ENCODE data around the gene RIIAD1. TPM values are rescaled to one million over a fixed set of nuclear protein-coding genes. Genes with fewer than 3 reads are reported as not detected.
"Not testable (repeated sequence)": the region's sequence is repeated elsewhere in the genome, so short reads cannot be mapped to it uniquely, and the experiment has no call there.

The RIIAD1 gene, protein sequence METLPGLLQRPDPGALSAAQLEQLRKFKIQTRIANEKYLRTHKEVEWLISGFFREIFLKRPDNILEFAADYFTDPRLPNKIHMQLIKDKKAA
- 0.51 and 1.2 TPM in 2 replicates for total RNA-seq
- long read RNA-seq, result 0 reads

DNA sequence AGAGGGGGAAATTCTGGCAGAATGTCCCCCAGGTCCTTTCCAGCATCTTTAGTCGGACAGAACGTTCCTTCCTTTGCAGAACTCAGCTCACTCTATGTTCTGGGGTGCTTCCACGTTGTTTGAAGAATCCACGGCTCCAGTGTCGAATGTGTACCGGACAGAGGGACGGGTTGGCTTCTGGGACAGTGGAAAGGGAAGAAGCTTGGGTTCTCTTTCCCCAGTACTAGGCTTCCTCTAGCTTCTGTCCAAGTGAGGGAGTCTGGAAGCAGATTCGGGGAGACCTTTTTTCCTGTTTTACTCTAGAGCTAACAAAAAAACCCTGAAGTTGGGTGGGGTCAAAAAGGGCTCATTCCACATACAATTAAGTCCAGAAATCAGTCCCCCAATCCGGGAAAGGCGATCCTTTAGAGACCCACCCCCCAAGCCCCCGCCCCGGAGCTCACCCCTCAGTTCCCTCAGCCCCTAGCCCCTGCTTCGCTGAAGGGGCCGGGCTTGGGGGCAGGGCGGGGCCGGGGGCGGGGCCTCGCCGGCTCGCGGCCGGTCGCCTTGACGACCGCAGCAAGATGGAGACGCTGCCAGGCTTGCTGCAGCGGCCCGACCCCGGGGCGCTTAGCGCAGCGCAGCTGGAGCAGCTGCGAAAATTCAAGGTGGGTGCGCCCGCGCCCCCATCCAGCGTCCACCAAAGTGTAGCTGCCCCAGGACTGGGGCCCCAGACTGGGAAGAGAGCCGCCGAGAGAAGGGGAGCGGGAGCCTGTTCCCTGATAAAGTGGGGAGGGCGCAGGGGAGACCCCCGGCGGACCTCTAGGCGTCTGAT, at the start of gene RIIAD1:
RIIAD1 (plus strand) TSS at position 549 of the 814 bp plus-strand sequence; CDS start at position 564, 15 bp downstream.
- H3K27ac Mint-ChIP-seq, result no peak within 1 kb of the TSS
- no peak for DNase-seq (ENCODE audit: low spot score, unreplicated experiment)
- H3K36me3 Mint-ChIP-seq (ENCODE audit: insufficient read depth), result no peaks in the 10 kb centered on the region
- TF ChIP-seq, protein P1, sequence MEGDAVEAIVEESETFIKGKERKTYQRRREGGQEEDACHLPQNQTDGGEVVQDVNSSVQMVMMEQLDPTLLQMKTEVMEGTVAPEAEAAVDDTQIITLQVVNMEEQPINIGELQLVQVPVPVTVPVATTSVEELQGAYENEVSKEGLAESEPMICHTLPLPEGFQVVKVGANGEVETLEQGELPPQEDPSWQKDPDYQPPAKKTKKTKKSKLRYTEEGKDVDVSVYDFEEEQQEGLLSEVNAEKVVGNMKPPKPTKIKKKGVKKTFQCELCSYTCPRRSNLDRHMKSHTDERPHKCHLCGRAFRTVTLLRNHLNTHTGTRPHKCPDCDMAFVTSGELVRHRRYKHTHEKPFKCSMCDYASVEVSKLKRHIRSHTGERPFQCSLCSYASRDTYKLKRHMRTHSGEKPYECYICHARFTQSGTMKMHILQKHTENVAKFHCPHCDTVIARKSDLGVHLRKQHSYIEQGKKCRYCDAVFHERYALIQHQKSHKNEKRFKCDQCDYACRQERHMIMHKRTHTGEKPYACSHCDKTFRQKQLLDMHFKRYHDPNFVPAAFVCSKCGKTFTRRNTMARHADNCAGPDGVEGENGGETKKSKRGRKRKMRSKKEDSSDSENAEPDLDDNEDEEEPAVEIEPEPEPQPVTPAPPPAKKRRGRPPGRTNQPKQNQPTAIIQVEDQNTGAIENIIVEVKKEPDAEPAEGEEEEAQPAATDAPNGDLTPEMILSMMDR (IDR thresholded peaks at IDR 0.05; ENCODE audit: unreplicated experiment), result no peak
- H3K9me3 Mint-ChIP-seq (ENCODE audit: low read depth), result no peaks in the 10 kb centered on the region
- H3K4me1 Mint-ChIP-seq (ENCODE audit: low read depth), result peaks cover 21% of the 10 kb centered on the region
- peak within 1 kb of the TSS; percentile 64 for H3K4me3 Mint-ChIP-seq (ENCODE audit: low read depth)
- peaks cover 72% of the 10 kb centered on the region for H3K27me3 Mint-ChIP-seq

- TF ChIP-seq, protein P1 (IDR thresholded peaks at IDR 0.05; ENCODE audit: unreplicated experiment), result no peak
- Mint-ChIP-seq H3K9me3 (ENCODE audit: low read depth) (peaks cover 16% of the 10 kb centered on the region), H3K4me1 (ENCODE audit: low read depth) (no peaks in the 10 kb centered on the region), H3K27ac (no peak overlapping the region), H3K4me3 (ENCODE audit: low read depth) (no peak overlapping the region), H3K27me3 (no peaks in the 10 kb centered on the region), H3K36me3 (ENCODE audit: insufficient read depth) (peaks cover 31% of the 10 kb centered on the region)
- no peak for DNase-seq (ENCODE audit: low spot score, unreplicated experiment)
These were observed 47.9 kb upstream of the RIIAD1 start for GRCh38 chr1:151673407-151673806.

DNA sequence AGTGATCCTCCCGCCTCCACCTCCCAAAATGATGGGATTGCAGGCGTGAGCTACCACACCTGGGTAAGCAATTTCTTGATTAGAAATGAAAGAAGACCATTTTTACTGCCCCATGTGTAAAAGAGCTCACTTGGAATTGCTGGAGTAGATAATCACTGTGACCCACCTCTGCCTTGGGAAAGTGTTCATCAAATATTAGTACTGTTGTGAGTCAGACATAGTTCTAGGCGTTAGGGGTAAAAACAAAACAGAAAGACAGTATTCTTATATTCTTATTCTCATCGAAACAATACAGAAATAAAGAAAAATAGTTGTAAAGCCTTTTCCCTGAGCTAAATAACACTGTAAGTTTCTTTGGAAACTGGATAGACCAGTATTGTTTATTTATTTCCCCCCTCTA, 40.9 kb upstream of the RIIAD1 start:
- no peak overlapping the region for H3K4me3 Mint-ChIP-seq (ENCODE audit: low read depth)
- no peaks in the 10 kb centered on the region for H3K27me3 Mint-ChIP-seq
- H3K4me1 Mint-ChIP-seq (ENCODE audit: low read depth), result peaks cover 5% of the 10 kb centered on the region
- no peak for DNase-seq (ENCODE audit: low spot score, unreplicated experiment)
- no peaks in the 10 kb centered on the region for H3K9me3 Mint-ChIP-seq (ENCODE audit: low read depth)
- no peak overlapping the region for H3K27ac Mint-ChIP-seq
- TF ChIP-seq, protein P1 (IDR thresholded peaks at IDR 0.05; ENCODE audit: unreplicated experiment), result no peak
- peaks cover 5% of the 10 kb centered on the region for H3K36me3 Mint-ChIP-seq (ENCODE audit: insufficient read depth)

GRCh38 chr1:151680826-151681225, 40.5 kb upstream of the RIIAD1 start:
- no peak for DNase-seq (ENCODE audit: low spot score, unreplicated experiment)
- Mint-ChIP-seq H3K4me3 (ENCODE audit: low read depth) (no peak overlapping the region), H3K27ac (no peak overlapping the region), H3K9me3 (ENCODE audit: low read depth) (no peaks in the 10 kb centered on the region), H3K36me3 (ENCODE audit: insufficient read depth) (peaks cover 6% of the 10 kb centered on the region), H3K4me1 (ENCODE audit: low read depth) (peaks cover 5% of the 10 kb centered on the region), H3K27me3 (no peaks in the 10 kb centered on the region)
- TF ChIP-seq, protein P1 (IDR thresholded peaks at IDR 0.05; ENCODE audit: unreplicated experiment), result no peak

- H3K4me1 Mint-ChIP-seq (ENCODE audit: low read depth), result peaks cover 5% of the 10 kb centered on the region
- H3K27ac Mint-ChIP-seq, result no peak overlapping the region
- TF ChIP-seq, protein P1 (IDR thresholded peaks at IDR 0.05; ENCODE audit: unreplicated experiment), result no peak
- DNase-seq (ENCODE audit: low spot score, unreplicated experiment), result no peak
- no peaks in the 10 kb centered on the region for H3K9me3 Mint-ChIP-seq (ENCODE audit: low read depth)
- peaks cover 8% of the 10 kb centered on the region for H3K36me3 Mint-ChIP-seq (ENCODE audit: insufficient read depth)
- H3K4me3 Mint-ChIP-seq (ENCODE audit: low read depth), result no peak overlapping the region
- no peaks in the 10 kb centered on the region for H3K27me3 Mint-ChIP-seq
These were observed 39.4 kb upstream of the RIIAD1 start for GRCh38 chr1:151681923-151682322.

DNA sequence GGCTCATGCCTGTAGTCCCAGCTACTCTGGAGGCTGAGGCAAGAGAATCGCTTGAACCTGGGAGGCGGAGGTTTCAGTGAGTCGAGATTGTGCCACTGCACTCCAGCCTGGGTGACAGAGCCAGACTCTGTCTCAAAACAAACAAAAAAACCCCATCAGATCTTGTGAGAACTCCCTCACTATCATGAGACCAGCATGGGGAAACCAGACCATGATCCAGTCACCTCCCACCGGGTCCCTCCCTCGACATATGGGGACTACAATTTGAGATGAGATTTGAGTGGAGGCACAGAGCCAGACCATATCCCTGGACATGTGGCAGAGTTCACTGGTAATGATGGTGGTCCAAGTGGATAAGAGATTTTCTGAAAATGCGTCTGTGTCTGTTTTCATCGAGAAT, 38.4 kb upstream of the RIIAD1 start:
- not testable (repeated sequence) for H3K27ac Mint-ChIP-seq; H3K27me3 Mint-ChIP-seq; DNase-seq (ENCODE audit: low spot score, unreplicated experiment); H3K9me3 Mint-ChIP-seq (ENCODE audit: low read depth); H3K4me1 Mint-ChIP-seq (ENCODE audit: low read depth); H3K4me3 Mint-ChIP-seq (ENCODE audit: low read depth)
- peaks cover 12% of the 10 kb centered on the region for H3K36me3 Mint-ChIP-seq (ENCODE audit: insufficient read depth)

All from progenitor cell of endocrine pancreas (in vitro differentiated cells).